ENCODE measurements around the gene SOWAHA.

- TF ChIP-seq CTCF (IDR thresholded peaks at IDR 0.05), result peak; percentile 97
- TF ChIP-seq SIN3A (IDR thresholded peaks at IDR 0.05; ENCODE audit: borderline replicate concordance, insufficient read depth, low read depth, low read length), result no peak
- no peak for TF ChIP-seq TCF7L2 (IDR thresholded peaks at IDR 0.05; ENCODE audit: low read depth, low read length)
- no peak for TF ChIP-seq POLR2AphosphoS5 (IDR thresholded peaks at IDR 0.05; ENCODE audit: low read depth, low read length)
- TF ChIP-seq REST (IDR thresholded peaks at IDR 0.05; ENCODE audit: insufficient read depth in 1 of 2, low read depth in 2 of 2, low read length in 1 of 2), result no peak
These were observed 16.8 kb downstream of the SOWAHA start for GRCh38 chr5:132829742-132830435.

Data from Panc1 (cell line).